ENCODE measurements around the gene OCA2. TPM values are rescaled to one million over a fixed set of nuclear protein-coding genes. Genes with fewer than 3 reads are reported as not detected.

The OCA2 gene
- total RNA-seq, 1 experiment from 2014 or later = 0.23 TPM

GRCh38 chr15:28080386-28080785, 18.7 kb downstream of the OCA2 start:
- no peak for DNase-seq (ENCODE audit: low read depth)

- no peak for DNase-seq (ENCODE audit: low read depth)
Measured at GRCh38 chr15:28079313-28079969, 19.7 kb downstream of the OCA2 start.

- DNase-seq (ENCODE audit: low read depth) = no peak
Measured at GRCh38 chr15:28078191-28078719, 20.9 kb downstream of the OCA2 start.

- no peak for DNase-seq (ENCODE audit: low read depth)
Measured at GRCh38 chr15:28075573-28075972, 23.5 kb downstream of the OCA2 start.

- no peak for DNase-seq (ENCODE audit: low read depth)
Measured at GRCh38 chr15:28068930-28069329, 30.2 kb downstream of the OCA2 start.

GRCh38 chr15:28066231-28066630, 32.9 kb downstream of the OCA2 start:
- DNase-seq (ENCODE audit: low read depth) = no peak

GRCh38 chr15:28060005-28060404, 39.1 kb downstream of the OCA2 start:
- no peak for DNase-seq (ENCODE audit: low read depth)

GRCh38 chr15:28058082-28058481, 41.0 kb downstream of the OCA2 start:
- DNase-seq (ENCODE audit: low read depth) = no peak

GRCh38 chr15:28051955-28052633, 47.0 kb downstream of the OCA2 start:
- no peak for DNase-seq (ENCODE audit: low read depth)

GRCh38 chr15:28049581-28049980, 49.5 kb downstream of the OCA2 start:
- DNase-seq (ENCODE audit: low read depth) = no peak

- no peak for DNase-seq (ENCODE audit: low read depth)
Measured at GRCh38 chr15:28047277-28047676, 51.8 kb downstream of the OCA2 start.

- DNase-seq (ENCODE audit: low read depth) = no peak
Measured at GRCh38 chr15:28044121-28044672, 54.9 kb downstream of the OCA2 start.

GRCh38 chr15:28043691-28044091, 55.4 kb downstream of the OCA2 start:
- no peak for DNase-seq (ENCODE audit: low read depth)

GRCh38 chr15:28037969-28038590, 61.0 kb downstream of the OCA2 start:
- DNase-seq (ENCODE audit: low read depth) = no peak

- DNase-seq (ENCODE audit: low read depth) = no peak
Measured at GRCh38 chr15:28033443-28033842, 65.7 kb downstream of the OCA2 start.

- DNase-seq (ENCODE audit: low read depth) = no peak
Measured at GRCh38 chr15:28030801-28031200, 68.3 kb downstream of the OCA2 start.

GRCh38 chr15:28027714-28028076, 71.4 kb downstream of the OCA2 start:
- DNase-seq (ENCODE audit: low read depth) = no peak

GRCh38 chr15:28026764-28027713, 72.1 kb downstream of the OCA2 start:
- no peak for DNase-seq (ENCODE audit: low read depth)

GRCh38 chr15:28026221-28026620, 72.9 kb downstream of the OCA2 start:
- no peak for DNase-seq (ENCODE audit: low read depth)

GRCh38 chr15:28025413-28025812, 73.7 kb downstream of the OCA2 start:
- no peak for DNase-seq (ENCODE audit: low read depth)

- DNase-seq (ENCODE audit: low read depth) = no peak
Measured at GRCh38 chr15:28024889-28025250, 74.2 kb downstream of the OCA2 start.
